Lower leg skin (tissue), 4 donors: Measurements from ENCODE around the gene FXYD5. TPM values are rescaled to one million over a fixed set of nuclear protein-coding genes. Genes with fewer than 3 reads are reported as not detected.
"Not testable (repeated sequence)": the region's sequence is repeated elsewhere in the genome, so short reads cannot be mapped to it uniquely, and the experiment has no call there.

Source experiments
- DNase-seq, 2 donors: peaks; one replicate each; pipeline ENCODE4 v3.0.0-alpha.2; 2019; ENCODE audit warnings: low spot score in 2 of 2
- H3K4me3 ChIP-seq: fragments of 200-600 bp; sonication (generic); 2 replicates; pipeline ENCODE4 v1.5.1; 2017; ENCODE audit warnings: mild to moderate bottlenecking, low read depth; ENCODE audit not compliant: poor library complexity, severe bottlenecking
- POLR2A ChIP-seq, 2 donors: fragments of 450-650 bp; IDR thresholded peaks; one replicate each; pipeline ENCODE4 v1.6.1; 2016 to 2017; ENCODE audit warnings: antibody characterized with exemption in 2 of 2, mild to moderate bottlenecking in 1 of 2, moderate library complexity in 1 of 2
- WGBS, 2 donors: methylation state at CpG; one replicate each; pipeline ENCODE4 v1.1.5; 2018; 5-methylcytosine and 5-hydroxymethylcytosine counted together
- intact Hi-C: fragments of 100-400 bp; cut with DNase I; formaldehyde crosslinking; loops from one replicate; pipeline ENCODE4 v1.15.0; 2023; ENCODE audit warnings: low total_unique reads
- total RNA-seq, 4 donors: library from RNA; depleted of rRNA; stranded (reverse); fragments of >200 nt; gene quantifications; one replicate each; pipeline ENCODE4 v1.1.0, GENCODE V29; 2016
- TF ChIP-seq, protein P1 (sequence below), 3 donors: fragments of 450-650 bp; IDR thresholded peaks; one replicate each; pipeline ENCODE4 v1.5.1; 2016; ENCODE audit warnings: antibody characterized with exemption in 3 of 3, mild to moderate bottlenecking in 3 of 3, moderate library complexity in 2 of 3

FXYD5 gene
- total RNA-seq, 4 donors from 2014 or later = 41.4 to 59.8 (median 57.7) TPM

DNA sequence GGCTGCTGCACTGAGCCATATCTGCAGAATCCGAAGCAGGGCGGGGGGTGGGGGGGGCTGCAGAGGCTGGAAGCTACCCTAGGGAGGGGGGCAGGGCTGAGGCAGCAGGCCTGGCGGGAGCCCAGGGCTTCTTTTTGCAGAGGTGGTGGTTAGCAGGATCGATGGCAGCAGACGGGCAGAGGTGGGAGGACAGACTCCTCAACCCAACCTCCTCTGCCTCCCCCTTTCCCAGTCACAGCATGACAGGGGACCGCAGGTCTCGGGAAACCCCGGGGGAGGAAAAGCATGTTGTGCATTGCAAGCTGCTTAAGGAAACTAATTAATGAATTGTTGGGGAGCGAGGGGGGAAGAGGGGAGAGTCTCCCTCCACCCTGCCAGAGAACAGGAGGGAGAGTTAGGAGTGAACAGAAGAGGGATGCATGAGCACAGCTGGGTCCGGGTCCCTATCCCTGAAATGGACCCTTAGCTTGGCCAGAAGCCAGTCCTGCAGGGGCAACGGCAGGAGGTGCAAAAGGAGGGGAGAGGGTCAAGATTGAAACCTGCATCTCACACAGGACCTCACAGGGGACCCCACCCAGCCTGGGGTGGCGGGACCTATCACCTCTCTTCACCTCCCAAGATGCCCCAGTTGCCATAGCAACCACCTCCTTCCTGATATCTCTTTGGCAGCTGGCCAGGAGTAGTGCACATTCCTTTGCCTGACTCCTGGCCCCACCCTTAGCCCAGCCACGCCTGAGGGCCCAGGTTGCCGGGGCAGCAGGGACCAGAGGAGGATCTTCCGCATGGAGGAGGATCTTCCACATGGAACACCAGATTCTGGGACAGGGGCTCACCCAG, 9.7 kb upstream of the FXYD5 start:
- TF ChIP-seq, protein P1, sequence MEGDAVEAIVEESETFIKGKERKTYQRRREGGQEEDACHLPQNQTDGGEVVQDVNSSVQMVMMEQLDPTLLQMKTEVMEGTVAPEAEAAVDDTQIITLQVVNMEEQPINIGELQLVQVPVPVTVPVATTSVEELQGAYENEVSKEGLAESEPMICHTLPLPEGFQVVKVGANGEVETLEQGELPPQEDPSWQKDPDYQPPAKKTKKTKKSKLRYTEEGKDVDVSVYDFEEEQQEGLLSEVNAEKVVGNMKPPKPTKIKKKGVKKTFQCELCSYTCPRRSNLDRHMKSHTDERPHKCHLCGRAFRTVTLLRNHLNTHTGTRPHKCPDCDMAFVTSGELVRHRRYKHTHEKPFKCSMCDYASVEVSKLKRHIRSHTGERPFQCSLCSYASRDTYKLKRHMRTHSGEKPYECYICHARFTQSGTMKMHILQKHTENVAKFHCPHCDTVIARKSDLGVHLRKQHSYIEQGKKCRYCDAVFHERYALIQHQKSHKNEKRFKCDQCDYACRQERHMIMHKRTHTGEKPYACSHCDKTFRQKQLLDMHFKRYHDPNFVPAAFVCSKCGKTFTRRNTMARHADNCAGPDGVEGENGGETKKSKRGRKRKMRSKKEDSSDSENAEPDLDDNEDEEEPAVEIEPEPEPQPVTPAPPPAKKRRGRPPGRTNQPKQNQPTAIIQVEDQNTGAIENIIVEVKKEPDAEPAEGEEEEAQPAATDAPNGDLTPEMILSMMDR (IDR thresholded peaks at IDR 0.05) = no peak
- TF ChIP-seq POLR2A (IDR thresholded peaks at IDR 0.05) = no peak
- 26 to 32% methylated on average over 14 to 15 of the region's 15 CpGs for WGBS, 2 donors
- H3K4me3 ChIP-seq = no peak overlapping the region
- intact Hi-C loops = loop anchor here (10.0 kb wide), 1 partner anchor 120 kb away; the partner anchor contains the start of gene USF2
- DNase-seq = no peak

DNA sequence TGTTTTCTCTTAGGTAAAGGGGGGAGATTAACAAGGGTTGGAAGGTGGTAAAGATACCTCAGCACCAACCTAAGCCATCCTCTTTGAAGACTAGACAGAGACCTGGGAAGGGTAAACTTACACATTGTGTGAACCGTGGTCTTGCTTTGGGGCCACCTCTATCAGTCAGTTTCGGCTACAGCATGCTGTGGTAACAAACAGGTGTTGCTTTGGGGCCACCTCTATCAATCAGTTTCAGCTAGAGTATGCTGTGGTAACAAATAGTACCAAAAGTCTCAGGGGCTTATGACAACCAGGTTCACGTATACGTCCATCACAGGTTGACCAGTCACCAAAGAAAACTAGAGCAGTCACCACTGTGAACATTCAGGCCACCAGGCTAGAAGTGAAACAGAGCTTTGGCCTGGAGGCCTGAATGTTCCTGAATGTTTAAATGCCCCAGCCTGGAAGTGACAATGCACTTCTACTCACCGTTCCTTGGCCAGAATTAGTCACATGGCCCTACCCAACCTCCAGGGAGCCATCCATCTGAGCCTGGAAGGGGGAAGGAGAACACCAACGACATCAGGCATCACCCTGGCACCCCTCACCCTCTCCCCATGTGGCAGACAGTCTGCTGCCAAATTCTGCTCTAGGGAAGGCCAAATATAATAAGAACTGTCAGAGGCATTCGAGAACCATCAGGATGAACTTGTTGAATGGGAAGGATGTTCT, 7.6 kb upstream of the FXYD5 start:
- H3K4me3 ChIP-seq = no peak overlapping the region
- DNase-seq = no peak
- WGBS, 2 donors = 63 to 76% methylated on average over 7 of the region's 7 CpGs
- intact Hi-C loops = loop anchor here (10.0 kb wide), 1 partner anchor 118 kb away; the partner anchor contains the start of gene USF2
- no peak for TF ChIP-seq POLR2A (IDR thresholded peaks at IDR 0.05)
- TF ChIP-seq, protein P1 (IDR thresholded peaks at IDR 0.05) = no peak

DNA sequence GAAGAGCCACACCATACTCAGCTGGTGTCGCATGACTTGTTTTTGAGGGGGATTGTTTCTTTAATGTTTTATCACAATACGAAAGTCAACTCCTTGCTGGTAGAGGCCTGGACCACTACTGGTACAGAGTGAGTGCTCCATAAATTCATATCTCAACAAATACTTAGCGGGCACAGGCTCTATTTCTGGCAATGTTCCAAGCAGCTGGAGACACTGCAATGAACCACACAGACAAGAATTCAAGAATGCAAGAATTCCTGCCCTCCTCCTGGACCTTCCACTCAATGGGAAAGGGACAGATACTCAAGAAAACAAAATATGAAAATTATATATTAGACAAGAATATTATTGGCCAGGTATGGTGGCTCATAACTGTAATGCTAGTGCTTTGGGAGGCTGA, 5.1 kb upstream of the FXYD5 start:
- DNase-seq = no peak
- 92 to 95% methylated on average over 3 of the region's 3 CpGs for WGBS, 2 donors
- H3K4me3 ChIP-seq = no peak overlapping the region
- intact Hi-C loops = loop anchor here (10.0 kb wide), 1 partner anchor 115 kb away; the partner anchor contains the start of gene USF2
- TF ChIP-seq POLR2A (IDR thresholded peaks at IDR 0.05) = no peak
- TF ChIP-seq, protein P1 (IDR thresholded peaks at IDR 0.05) = no peak

DNA sequence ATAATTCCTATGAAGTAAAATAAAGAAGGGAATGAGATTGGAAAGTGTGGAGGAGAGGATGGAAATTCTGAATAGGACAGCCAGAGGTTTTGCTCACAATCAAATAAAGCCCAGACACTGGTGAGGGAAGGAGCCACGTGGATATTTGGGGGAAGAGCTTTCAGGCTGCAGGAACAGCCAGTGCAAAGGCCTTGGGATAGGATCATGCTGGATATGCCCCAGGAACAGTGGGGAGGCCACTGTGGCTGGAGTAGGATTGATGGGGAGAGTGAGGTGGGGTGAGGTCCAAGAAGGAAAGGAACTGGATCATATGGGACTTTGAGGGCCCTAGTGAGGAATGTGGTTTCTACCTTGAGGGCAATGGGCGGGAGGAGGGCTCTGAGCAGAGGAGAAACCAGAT, 4.1 kb upstream of the FXYD5 start:
- TF ChIP-seq, protein P1 (IDR thresholded peaks at IDR 0.05) = no peak
- TF ChIP-seq POLR2A (IDR thresholded peaks at IDR 0.05) = no peak
- H3K4me3 ChIP-seq = no peak overlapping the region
- no peak for DNase-seq
- intact Hi-C loops = no loop called here
- 75 to 80% methylated on average over 2 of the region's 2 CpGs for WGBS, 2 donors

DNA sequence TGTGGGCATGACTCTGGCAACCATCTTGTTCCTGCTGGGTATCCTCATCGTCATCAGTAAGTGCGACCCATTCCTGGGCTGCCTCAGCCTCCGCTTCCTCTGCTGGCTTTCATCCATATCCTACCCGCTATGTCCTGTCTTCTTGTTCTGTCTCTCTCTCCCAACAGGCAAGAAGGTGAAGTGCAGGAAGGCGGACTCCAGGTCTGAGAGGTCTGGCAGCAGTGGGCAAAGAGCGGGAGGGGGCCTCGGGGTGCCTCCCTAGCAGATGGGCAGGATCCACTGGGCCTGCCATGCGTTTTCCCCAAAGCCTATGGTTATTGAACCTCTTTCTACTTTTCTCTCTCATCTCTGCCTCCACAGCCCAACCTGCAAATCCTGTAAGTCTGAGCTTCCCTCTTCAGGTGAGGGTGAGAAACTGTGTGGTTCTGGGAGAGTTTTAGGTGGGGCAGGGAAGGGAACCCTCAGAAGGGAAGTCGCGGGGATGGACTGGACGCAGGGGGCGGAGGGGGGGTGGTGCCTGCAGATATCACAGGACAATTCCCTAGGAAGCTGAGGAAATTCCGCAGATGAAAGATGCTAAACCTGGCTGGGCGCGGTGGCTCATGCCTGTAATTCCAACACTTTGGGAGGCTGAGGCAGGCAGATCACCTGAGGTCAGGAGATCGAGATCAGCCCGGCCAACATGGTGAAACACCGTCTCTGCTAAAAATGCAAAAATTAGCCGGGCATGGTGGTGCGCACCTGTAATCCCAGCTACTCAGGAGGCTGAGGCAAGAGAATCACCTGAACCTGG, 3.1 kb upstream of the FXYD5 start:
- intact Hi-C loops = no loop called here
- TF ChIP-seq, protein P1 (IDR thresholded peaks at IDR 0.05) = no peak
- no peak for TF ChIP-seq POLR2A (IDR thresholded peaks at IDR 0.05)
- no peak for DNase-seq
- H3K4me3 ChIP-seq = no peak overlapping the region
- WGBS, 2 donors = 94% methylated on average over 20 of the region's 20 CpGs

DNA sequence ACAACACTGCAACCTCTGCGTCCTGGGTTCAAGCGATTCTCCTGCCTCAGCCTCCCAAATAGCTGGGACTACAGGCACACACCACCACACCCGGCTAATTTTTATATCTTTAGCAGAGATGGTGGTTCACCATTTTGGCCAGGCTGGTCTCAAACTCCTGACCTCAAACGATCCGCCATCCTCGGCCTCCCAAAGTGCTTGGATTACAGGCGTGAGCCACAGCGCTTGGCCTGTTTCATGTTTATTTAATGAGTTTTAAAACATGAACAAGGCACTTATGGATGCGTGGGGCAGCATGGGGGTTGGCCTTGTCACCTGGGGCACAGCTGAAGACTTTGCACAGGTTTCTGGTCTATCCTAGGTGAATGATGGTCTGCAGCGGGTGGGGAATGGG, 1.4 kb upstream of the FXYD5 start:
- DNase-seq, H3K4me3 ChIP-seq, intact Hi-C loops: not testable (repeated sequence)
- WGBS, 2 donors = 62 to 77% methylated on average over 10 of the region's 10 CpGs
